ENCODE data around the gene PTPRD.

The PTPRD gene

GRCh38 chr9:8637626-8638025 is 1975.2 kb downstream of the PTPRD start:
- H3K4me2 ChIP-seq: no peak overlapping the region
- TF ChIP-seq CTCF (conservative IDR thresholded peaks at IDR 0.05; ENCODE audit: low read depth, low read length): no peak

GRCh38 chr9:8633784-8634183 is 1979.0 kb downstream of the PTPRD start:
- H3K27ac ChIP-seq: no peak overlapping the region
- no peak overlapping the region for H3K4me2 ChIP-seq
- H3K27me3 ChIP-seq (ENCODE audit: insufficient read depth, low read depth): no peaks in the 10 kb centered on the region
- H4K20me1 ChIP-seq (ENCODE audit: insufficient read depth): no peaks in the 10 kb centered on the region
- H3K9ac ChIP-seq: no peak overlapping the region
- H3K36me3 ChIP-seq (ENCODE audit: insufficient read depth): no peaks in the 10 kb centered on the region
- no peaks in the 10 kb centered on the region for H3K79me2 ChIP-seq (ENCODE audit: insufficient read depth, low read depth)
- H3K4me1 ChIP-seq (ENCODE audit: low read depth, poor library complexity, severe bottlenecking): no peaks in the 10 kb centered on the region
- no peak overlapping the region for H3K4me3 ChIP-seq (IDR thresholded peaks at IDR 0.05; ENCODE audit: insufficient read depth, low read depth, low read length)
- H2AFZ ChIP-seq (ENCODE audit: low read depth): no peak overlapping the region
- TF ChIP-seq CTCF (conservative IDR thresholded peaks at IDR 0.05; ENCODE audit: low read depth, low read length): no peak

More at GRCh38 chr9:8637626-8638025, 1975.2 kb downstream of the PTPRD start:
- Histone ChIP-seq H3K4me1 (ENCODE audit: low read depth, poor library complexity, severe bottlenecking) (no peaks in the 10 kb centered on the region), H3K9ac (no peak overlapping the region), H3K4me3 (IDR thresholded peaks at IDR 0.05; ENCODE audit: insufficient read depth, low read depth, low read length) (no peak overlapping the region), H3K79me2 (ENCODE audit: insufficient read depth, low read depth) (no peaks in the 10 kb centered on the region), H4K20me1 (ENCODE audit: insufficient read depth) (no peaks in the 10 kb centered on the region), H3K36me3 (ENCODE audit: insufficient read depth) (no peaks in the 10 kb centered on the region), H2AFZ (ENCODE audit: low read depth) (no peak overlapping the region), H3K27me3 (ENCODE audit: insufficient read depth, low read depth) (no peaks in the 10 kb centered on the region), H3K27ac (no peak overlapping the region)

GRCh38 chr9:8632493-8632892 is 1980.3 kb downstream of the PTPRD start:
- no peaks in the 10 kb centered on the region for H4K20me1 ChIP-seq (ENCODE audit: insufficient read depth)
- no peaks in the 10 kb centered on the region for H3K27me3 ChIP-seq (ENCODE audit: insufficient read depth, low read depth)
- H3K4me2 ChIP-seq: no peak overlapping the region
- H3K4me1 ChIP-seq (ENCODE audit: low read depth, poor library complexity, severe bottlenecking): no peaks in the 10 kb centered on the region
- no peak overlapping the region for H3K9ac ChIP-seq
- H3K79me2 ChIP-seq (ENCODE audit: insufficient read depth, low read depth): no peaks in the 10 kb centered on the region
- no peak for TF ChIP-seq CTCF (conservative IDR thresholded peaks at IDR 0.05; ENCODE audit: low read depth, low read length)
- H3K36me3 ChIP-seq (ENCODE audit: insufficient read depth): no peaks in the 10 kb centered on the region
- no peak overlapping the region for H3K27ac ChIP-seq
- no peak overlapping the region for H3K4me3 ChIP-seq (IDR thresholded peaks at IDR 0.05; ENCODE audit: insufficient read depth, low read depth, low read length)
- H2AFZ ChIP-seq (ENCODE audit: low read depth): no peak overlapping the region

- Histone ChIP-seq H2AFZ (ENCODE audit: low read depth) (no peak overlapping the region), H3K4me2 (no peak overlapping the region), H4K20me1 (ENCODE audit: insufficient read depth) (no peaks in the 10 kb centered on the region), H3K27me3 (ENCODE audit: insufficient read depth, low read depth) (no peaks in the 10 kb centered on the region), H3K79me2 (ENCODE audit: insufficient read depth, low read depth) (no peaks in the 10 kb centered on the region), H3K9ac (no peak overlapping the region), H3K4me1 (ENCODE audit: low read depth, poor library complexity, severe bottlenecking) (no peaks in the 10 kb centered on the region), H3K36me3 (ENCODE audit: insufficient read depth) (no peaks in the 10 kb centered on the region), H3K27ac (no peak overlapping the region), H3K4me3 (IDR thresholded peaks at IDR 0.05; ENCODE audit: insufficient read depth, low read depth, low read length) (no peak overlapping the region)
- TF ChIP-seq CTCF (conservative IDR thresholded peaks at IDR 0.05; ENCODE audit: low read depth, low read length): no peak
Measured at GRCh38 chr9:8628791-8629190, 1984.0 kb downstream of the PTPRD start.

Measured in KMS-11 (cell line).